Suprapubic skin (tissue), 4 donors: ENCODE results near the gene INO80E.

ENCODE experiments used
- CTCF ChIP-seq, 2 donors: fragments of 200-600 bp in 1 of 2; fragments of 450-650 bp in 1 of 2; sonication (generic) in 1 of 2; IDR thresholded peaks; one replicate each; pipeline ENCODE4 v1.5.1; 2016 to 2019; ENCODE audit warnings: antibody characterized with exemption in 2 of 2, mild to moderate bottlenecking in 1 of 2, moderate library complexity in 1 of 2
- EP300 ChIP-seq: sonication (generic); formaldehyde crosslinking; IDR thresholded peaks from one replicate; pipeline ENCODE4 v1.6.1; 2017; ENCODE audit warnings: antibody characterized with exemption
- POLR2A ChIP-seq, 2 donors: fragments of 450-650 bp; IDR thresholded peaks; one replicate each; pipeline ENCODE4 v1.6.1; 2017; ENCODE audit warnings: antibody characterized with exemption in 2 of 2, mild to moderate bottlenecking in 2 of 2, moderate library complexity in 2 of 2
- POLR2AphosphoS5 ChIP-seq, 3 donors: sonication (generic); formaldehyde crosslinking; IDR thresholded peaks; one replicate each; pipeline ENCODE4 v1.6.1; 2017; ENCODE audit warnings: antibody characterized with exemption in 3 of 3

- TF ChIP-seq CTCF (IDR thresholded peaks at IDR 0.05) (no peak), POLR2A (IDR thresholded peaks at IDR 0.05) (no peak), POLR2AphosphoS5 (IDR thresholded peaks at IDR 0.05) (no peak), EP300 (no peak)
These were observed 30.4 kb downstream of the INO80E start for GRCh38 chr16:30026449-30026848.
